ENCODE data around the gene RHO. TPM values are rescaled to one million over a fixed set of nuclear protein-coding genes. Genes with fewer than 3 reads are reported as not detected.

Gene RHO
- polyA plus RNA-seq, 1 of the 3 experiments (the other 2 are of a cell fraction) = not detected

DNA sequence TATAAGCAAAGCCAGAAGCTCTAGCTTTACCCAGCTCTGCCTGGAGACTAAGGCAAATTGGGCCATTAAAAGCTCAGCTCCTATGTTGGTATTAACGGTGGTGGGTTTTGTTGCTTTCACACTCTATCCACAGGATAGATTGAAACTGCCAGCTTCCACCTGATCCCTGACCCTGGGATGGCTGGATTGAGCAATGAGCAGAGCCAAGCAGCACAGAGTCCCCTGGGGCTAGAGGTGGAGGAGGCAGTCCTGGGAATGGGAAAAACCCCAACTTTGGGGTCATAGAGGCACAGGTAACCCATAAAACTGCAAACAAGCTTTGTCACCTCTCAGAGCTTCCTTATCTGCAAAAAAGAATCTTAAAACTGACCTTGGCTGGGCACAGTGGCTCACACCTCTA lies 6.6 kb downstream of the RHO start:
- no CpG with 5 or more reads among the region's 1 CpG for WGBS (ENCODE audit: low lambda C conversion rate)
- Histone ChIP-seq H4K20me1 (ENCODE audit: insufficient read depth) (no peaks in the 10 kb centered on the region), H3K4me3 (ENCODE audit: low read depth in 2 of 2, low read length in 1 of 2) (no peak overlapping the region), H2AFZ (ENCODE audit: low read depth) (no peak overlapping the region), H3K27ac (ENCODE audit: low read depth in 2 of 2, low read length in 1 of 2) (no peak overlapping the region), H3K9me2 (no peaks in the 10 kb centered on the region), H3K79me2 (ENCODE audit: insufficient read depth) (no peaks in the 10 kb centered on the region), H3K36me3 (replicated peaks in 1 of 2; ENCODE audit: control insufficient read depth in 1 of 2, insufficient read depth in 2 of 2, low read length in 1 of 2) (no peaks in the 10 kb centered on the region), H3F3A (replicated peaks; ENCODE audit: insufficient read depth) (no peaks in the 10 kb centered on the region), H3K4me1 (ENCODE audit: control insufficient read depth in 1 of 2, insufficient read depth in 2 of 2, low read depth in 1 of 2, low read length in 1 of 2) (no peaks in the 10 kb centered on the region; a peak in 1 of 4 replicates), H3K4me2 (no peak overlapping the region), H3K9ac (no peak overlapping the region), H3K27me3 (ENCODE audit: insufficient read depth) (no peaks in the 10 kb centered on the region), H3K9me3 (no peaks in the 10 kb centered on the region)
- TF ChIP-seq, protein P1, sequence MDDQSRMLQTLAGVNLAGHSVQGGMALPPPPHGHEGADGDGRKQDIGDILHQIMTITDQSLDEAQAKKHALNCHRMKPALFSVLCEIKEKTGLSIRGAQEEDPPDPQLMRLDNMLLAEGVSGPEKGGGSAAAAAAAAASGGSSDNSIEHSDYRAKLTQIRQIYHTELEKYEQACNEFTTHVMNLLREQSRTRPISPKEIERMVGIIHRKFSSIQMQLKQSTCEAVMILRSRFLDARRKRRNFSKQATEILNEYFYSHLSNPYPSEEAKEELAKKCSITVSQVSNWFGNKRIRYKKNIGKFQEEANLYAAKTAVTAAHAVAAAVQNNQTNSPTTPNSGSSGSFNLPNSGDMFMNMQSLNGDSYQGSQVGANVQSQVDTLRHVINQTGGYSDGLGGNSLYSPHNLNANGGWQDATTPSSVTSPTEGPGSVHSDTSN (IDR thresholded peaks at IDR 0.05) = no peak
- TF ChIP-seq USF2 (IDR thresholded peaks at IDR 0.05; ENCODE audit: borderline replicate concordance, low read depth, low read length) (no peak), NFIC (IDR thresholded peaks at IDR 0.05; ENCODE audit: borderline replicate concordance) (no peak), SIN3A (IDR thresholded peaks at IDR 0.05; ENCODE audit: borderline replicate concordance, low read depth, low read length) (no peak)
- TF ChIP-seq, protein P2, sequence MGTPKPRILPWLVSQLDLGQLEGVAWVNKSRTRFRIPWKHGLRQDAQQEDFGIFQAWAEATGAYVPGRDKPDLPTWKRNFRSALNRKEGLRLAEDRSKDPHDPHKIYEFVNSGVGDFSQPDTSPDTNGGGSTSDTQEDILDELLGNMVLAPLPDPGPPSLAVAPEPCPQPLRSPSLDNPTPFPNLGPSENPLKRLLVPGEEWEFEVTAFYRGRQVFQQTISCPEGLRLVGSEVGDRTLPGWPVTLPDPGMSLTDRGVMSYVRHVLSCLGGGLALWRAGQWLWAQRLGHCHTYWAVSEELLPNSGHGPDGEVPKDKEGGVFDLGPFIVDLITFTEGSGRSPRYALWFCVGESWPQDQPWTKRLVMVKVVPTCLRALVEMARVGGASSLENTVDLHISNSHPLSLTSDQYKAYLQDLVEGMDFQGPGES (IDR thresholded peaks at IDR 0.05; ENCODE audit: low read depth, low read length) = no peak
- ChIA-PET CTCF (interaction anchor here (1.4 kb wide), 3 partner anchors 15 to 45 kb away, joined by 3 to 8 read pairs (median 4); no protein-coding TSS in a partner anchor), POLR2A (no interaction called here)
- no peak for DNase-seq

GRCh38 chr3:129536374-129536667 lies 7.9 kb downstream of the RHO start:
- H3K4me3 ChIP-seq (ENCODE audit: low read depth in 2 of 2, low read length in 1 of 2) = no peak overlapping the region
- no peaks in the 10 kb centered on the region; a peak in 1 of 4 replicates for H3K4me1 ChIP-seq (ENCODE audit: control insufficient read depth in 1 of 2, insufficient read depth in 2 of 2, low read depth in 1 of 2, low read length in 1 of 2)
- no peaks in the 10 kb centered on the region for H4K20me1 ChIP-seq (ENCODE audit: insufficient read depth)
- H3K36me3 ChIP-seq (replicated peaks in 1 of 2; ENCODE audit: control insufficient read depth in 1 of 2, insufficient read depth in 2 of 2, low read length in 1 of 2) = no peaks in the 10 kb centered on the region
- no peaks in the 10 kb centered on the region for H3K79me2 ChIP-seq (ENCODE audit: insufficient read depth)
- ChIA-PET CTCF (no interaction called here), POLR2A (no interaction called here)
- H3K27ac ChIP-seq (ENCODE audit: low read depth in 2 of 2, low read length in 1 of 2) = no peak overlapping the region
- WGBS (ENCODE audit: low lambda C conversion rate) = 74% methylated on average over 2 of the region's 2 CpGs
- no peak overlapping the region for H2AFZ ChIP-seq (ENCODE audit: low read depth)
- TF ChIP-seq RXRA (IDR thresholded peaks at IDR 0.05; ENCODE audit: borderline replicate concordance, low read depth) = no peak
- TF ChIP-seq YY1 (IDR thresholded peaks at IDR 0.05; ENCODE audit: low read depth) = no peak
- TF ChIP-seq TEAD4 (IDR thresholded peaks at IDR 0.05; ENCODE audit: borderline replicate concordance, insufficient read depth) = no peak
- TF ChIP-seq TCF12 (IDR thresholded peaks at IDR 0.05) = no peak
- TF ChIP-seq, protein P2 (IDR thresholded peaks at IDR 0.05; ENCODE audit: low read depth, low read length) = no peak
- no peak for TF ChIP-seq NFIC (IDR thresholded peaks at IDR 0.05; ENCODE audit: borderline replicate concordance)
- TF ChIP-seq EZH2phosphoT487 (IDR thresholded peaks at IDR 0.05; ENCODE audit: borderline replicate concordance, low read depth) = no peak
- TF ChIP-seq REST (IDR thresholded peaks at IDR 0.05; ENCODE audit: low read depth, low read length) = no peak
- no peak for TF ChIP-seq CTCF (IDR thresholded peaks at IDR 0.05)
- no peak for TF ChIP-seq SIN3A (IDR thresholded peaks at IDR 0.05; ENCODE audit: borderline replicate concordance, low read depth, low read length)
- TF ChIP-seq TAF1 (IDR thresholded peaks at IDR 0.05; ENCODE audit: borderline replicate concordance, low read depth, low read length) = no peak
- TF ChIP-seq FOXJ3 (CRISPR knock-in tag; IDR thresholded peaks at IDR 0.05) = no peak
- no peaks in the 10 kb centered on the region for H3K27me3 ChIP-seq (ENCODE audit: insufficient read depth)
- H3K9me3 ChIP-seq = no peaks in the 10 kb centered on the region
- no peak for DNase-seq
- no peak overlapping the region for H3K9ac ChIP-seq
- H3K4me2 ChIP-seq = no peak overlapping the region
- H3K9me2 ChIP-seq = no peaks in the 10 kb centered on the region
- H3F3A ChIP-seq (replicated peaks; ENCODE audit: insufficient read depth) = no peaks in the 10 kb centered on the region
